Measurements from ENCODE around the gene CUL2.
"Not testable (repeated sequence)": the region's sequence is repeated elsewhere in the genome, so short reads cannot be mapped to it uniquely, and the experiment has no call there.

CUL2 gene

DNA sequence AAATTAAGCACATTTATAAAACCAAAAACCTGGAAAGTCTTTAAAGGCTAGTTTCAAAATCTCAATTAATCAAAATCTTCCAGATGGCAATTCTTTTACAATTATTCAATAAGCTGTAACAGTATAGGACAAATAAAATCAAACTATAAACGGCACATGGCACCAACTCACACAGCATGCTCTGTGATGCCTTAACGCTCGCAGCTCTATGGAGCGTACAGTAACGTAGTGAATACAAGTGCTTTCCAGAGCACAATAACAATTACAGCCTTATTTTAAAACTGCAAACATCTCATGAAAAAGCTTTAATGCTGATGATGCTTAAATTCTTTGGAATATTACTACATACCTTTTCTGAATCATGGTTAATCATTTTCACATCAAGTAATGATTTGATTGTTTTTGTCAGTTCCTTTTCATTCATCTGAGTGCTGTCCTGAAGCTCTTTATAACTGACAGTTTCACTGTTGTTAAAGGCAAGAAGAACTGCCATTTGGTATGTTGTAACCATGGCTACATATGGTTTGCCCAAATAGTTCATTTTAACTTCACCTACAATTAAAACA, 74.2 kb downstream of the CUL2 start:
- no peak for DNase-seq

DNA sequence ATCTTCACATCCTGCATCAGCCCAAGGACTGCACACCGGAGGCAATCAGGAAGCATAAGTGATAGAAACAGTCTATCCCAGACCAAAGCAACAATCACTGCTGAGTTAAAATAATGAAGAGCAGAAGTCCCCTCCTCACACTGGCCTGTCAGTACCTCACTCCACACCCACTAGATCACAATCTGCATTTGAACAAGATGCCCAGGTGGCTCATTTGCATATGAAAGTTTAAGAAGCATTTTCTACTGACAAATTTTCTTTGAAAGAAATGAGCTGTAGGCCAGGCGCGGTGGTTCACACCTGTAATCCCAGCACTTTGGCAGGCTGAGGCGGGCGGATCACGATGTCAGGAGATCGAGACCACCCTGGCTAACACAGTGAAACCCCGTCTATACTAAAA, 77.4 kb downstream of the CUL2 start:
- no peak for DNase-seq

DNA sequence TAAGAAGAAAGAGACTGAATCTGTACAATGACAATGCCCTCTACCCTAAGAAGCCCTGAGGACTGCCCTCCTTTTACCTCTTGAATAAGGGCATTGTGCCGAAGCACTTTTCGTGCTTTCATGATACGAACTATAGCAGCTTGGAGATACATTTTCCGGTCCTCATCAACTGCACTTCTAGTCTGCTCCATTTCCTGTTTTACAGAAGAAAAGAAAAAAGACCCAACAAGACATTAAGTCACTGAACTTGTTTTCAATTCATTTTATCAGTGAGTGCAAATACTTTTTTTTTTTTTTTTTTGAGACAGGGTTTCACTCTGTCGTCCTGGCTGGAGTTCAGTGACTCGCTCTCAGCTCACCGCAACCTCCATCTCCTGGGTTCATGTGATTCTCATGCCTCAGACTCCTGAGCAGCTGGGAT, 78.4 kb downstream of the CUL2 start:
- no peak for DNase-seq

DNA sequence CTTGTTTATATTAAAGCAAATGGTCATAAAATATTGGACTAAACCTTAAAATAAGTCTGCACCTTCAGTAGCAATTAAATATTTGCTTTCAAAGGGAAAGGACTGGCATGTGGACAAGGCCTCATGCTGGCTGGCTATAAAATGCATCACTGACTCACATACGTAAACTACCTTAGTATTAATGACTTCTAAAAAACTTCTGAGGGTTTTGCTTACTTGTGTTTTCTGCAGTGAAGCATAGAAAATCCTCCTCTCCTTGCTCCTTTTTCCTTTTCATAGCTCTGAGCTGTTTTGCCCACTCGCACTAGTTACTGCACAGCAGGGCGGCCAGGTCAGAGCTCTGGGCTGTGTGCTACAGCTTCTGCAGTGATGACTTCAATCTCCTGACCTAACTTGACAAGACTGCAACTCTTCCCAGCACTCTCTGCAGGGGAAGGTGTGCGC, 82.3 kb downstream of the CUL2 start:
- DNase-seq: no peak

DNA sequence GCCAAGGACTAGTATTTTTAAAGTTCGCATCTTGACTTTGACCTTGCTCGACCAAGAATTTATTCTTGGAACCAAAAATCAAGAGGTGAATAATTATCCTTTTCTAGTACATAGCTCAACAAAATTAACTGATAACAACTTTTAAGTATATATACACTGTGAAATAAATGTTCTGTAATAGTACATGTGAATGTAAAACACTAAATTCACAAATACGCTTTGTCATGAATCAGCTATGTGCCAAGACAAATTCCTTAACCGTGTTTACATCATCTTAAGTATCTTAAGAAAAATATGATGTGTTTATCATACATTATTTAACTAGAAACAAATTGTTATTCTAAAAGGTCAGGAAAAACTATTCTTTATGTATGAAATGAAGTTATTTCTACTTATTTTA, 83.3 kb downstream of the CUL2 start:
- DNase-seq: no peak

DNA sequence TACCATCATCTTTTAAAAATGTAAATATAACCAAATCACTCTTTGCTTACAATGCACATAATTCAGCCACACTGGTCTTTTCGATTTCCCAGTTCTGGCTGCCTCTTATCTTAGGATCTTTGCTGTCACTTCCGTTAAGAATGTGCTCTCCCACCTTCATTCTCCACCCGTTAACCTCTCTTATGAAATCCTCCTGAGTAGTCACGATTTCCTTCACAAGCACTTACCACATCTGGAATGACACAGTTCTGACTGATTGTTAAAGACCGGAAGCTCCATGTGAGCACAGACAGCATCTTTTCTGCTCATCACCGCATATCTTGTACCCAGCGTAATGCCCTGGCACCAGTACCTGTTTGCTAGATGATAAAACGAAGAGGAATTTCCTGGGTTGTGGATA, 84.3 kb downstream of the CUL2 start:
- DNase-seq: no peak

DNA sequence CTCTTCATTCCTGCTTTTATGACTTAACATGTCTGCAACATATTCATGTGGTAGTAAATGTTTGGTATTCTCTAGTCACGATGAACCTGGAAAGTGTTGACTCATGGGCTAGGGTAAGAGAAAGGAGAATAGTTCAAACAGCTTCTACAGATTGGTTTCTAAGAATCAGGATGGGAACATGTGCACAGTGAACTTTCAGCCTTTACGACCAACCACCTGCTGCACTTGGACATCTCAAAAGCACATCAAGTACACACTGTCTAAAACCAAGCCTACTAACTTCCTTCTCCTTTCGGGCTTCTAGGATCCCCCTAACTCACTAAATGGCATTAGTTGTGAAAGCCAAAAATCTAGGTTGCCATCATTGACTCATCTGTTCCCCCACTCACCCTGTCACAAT, 85.5 kb downstream of the CUL2 start:
- DNase-seq: no peak

DNA sequence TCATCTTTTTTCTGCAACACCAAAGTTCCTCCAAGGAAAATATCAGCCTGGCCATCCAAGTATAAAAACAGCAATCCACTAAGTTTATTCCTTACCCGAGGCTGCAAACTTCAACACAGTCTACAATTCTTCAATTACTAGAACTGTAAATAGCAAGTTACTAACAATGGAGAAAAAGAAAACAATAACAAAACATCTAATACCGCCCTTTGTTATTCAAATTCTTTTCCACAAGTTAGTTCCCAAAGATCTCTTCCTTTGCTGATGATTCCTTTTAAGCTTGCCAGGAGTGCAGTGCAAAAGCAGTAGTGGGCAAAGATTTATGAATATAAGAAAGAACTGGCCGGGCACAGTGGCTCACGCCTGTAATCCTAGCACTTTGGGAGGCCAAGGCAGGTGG, 86.2 kb downstream of the CUL2 start:
- DNase-seq: no peak

DNA sequence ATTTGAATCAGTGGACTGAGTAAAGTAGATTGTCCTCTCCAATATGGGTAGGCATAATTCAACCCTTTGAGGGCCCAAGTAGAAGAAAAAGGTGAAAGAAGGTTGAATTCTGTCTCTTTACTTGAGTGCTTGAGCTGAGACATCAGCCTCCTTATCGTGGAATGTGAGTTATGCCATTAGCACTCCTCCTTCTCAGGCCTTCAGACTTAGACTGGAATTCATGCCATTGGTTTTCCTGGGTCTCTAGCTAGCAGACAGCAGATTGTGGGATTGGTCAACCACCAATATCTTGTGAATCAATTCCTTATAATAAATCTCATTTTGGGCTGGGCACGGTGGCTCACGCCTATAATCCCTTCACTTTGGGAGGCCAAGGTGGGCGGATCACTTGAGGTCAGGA, 89.2 kb downstream of the CUL2 start:
- DNase-seq: no peak

DNA sequence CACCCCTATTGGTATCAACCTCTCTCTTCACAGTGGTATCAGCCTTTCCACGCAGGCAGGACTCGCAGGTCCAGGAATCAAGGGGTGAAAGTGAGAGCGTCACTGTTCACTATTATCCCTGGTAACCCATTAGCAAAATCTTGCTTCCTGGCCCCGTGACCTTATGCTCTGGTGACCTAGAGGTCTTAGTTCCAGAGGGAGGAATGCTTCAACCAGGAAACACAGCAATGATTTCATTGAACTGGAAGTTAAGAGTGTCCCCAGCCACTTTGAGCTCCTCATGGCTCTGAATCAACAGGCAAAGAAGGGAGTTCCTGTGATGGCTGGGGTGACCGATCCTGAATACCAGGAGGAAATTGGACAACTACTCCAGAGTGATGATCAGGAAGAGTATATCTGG, 90.6 kb downstream of the CUL2 start:
- no peak for DNase-seq

DNA sequence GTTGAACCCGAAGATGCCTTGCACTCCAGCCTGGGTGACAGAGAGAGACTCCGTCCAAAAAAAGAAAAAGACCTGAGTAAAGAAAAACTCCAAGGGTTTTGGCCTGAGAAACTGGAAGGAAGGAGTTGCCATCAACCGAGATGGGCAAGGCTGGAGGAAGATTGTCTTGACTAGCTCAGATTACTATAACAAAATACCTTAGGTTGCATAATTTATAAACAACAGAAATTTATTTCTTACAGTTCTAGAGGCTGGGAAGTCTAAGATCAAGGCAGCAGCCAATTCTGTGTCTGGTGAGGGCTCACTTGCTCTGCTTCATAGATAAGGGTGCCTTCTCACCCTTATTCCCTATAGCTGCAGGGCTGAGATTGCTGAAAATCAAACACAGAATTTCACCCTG, 91.2 kb downstream of the CUL2 start:
- no peak for DNase-seq

DNA sequence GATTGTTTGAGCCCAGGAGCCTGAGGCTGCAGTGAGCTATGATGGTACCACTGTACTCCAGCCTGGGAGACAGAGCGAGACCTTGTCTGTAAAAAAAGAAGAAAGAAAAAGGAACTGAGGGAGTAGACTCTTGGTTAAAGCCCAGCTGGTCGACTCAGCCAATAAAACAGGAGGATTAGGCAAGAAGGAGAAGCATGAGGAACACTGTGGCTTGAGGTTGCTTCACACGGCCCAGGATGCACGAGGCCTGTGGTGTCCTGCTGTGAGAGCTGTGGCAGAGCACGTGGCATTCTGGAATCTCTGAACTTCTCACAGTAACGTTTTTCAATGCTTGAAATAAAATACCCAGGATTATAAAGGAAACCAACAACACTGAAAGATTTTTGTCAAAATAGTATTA, 93.3 kb downstream of the CUL2 start:
- DNase-seq: no peak

DNA sequence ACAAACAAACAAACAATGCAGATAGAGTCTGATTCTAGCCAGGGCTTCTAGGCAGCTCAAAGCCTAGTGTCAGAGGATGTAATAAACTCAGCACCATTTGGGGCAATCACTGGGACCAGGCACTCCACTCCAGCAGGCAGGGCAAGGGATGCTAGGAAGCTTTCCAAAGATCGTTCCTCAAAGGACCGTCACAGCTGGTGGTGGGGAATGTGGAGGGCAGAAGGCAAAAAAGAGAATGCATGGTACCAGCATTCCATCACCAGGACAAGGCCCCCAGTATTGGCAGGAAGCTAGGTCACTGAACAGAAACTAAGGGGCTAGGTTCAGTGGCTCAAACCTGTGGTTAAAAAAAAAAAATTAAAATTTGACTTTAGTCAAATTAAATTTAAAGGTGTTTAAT, 94.2 kb downstream of the CUL2 start:
- no peak for DNase-seq

DNA sequence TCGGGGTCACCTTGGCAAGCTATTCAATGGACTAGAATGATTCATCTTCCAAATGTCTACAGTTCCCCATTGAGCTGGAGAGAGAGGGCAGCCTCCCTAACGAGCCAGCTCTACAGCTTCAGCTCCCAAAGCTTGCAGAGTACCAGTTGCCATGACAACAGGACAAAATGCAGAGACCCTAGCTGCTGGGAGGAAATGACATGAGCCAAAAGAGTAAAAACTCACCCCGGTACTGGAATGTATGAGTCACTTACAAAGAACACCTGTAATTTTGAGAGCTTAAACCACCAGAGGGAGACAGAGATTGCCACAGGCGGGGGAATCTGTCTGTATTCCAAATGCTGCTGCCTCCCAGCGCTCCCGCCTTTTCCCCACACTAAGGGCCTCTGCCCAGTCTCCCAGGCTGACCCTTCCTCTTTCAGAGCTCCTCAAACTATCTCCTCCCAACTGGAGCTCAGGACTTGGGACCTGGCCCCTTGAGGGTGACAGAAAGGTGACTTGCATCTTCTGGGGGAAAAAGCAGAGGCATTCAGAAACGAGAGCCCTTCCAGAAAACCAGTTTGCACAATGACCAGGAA, 95.5 kb downstream of the CUL2 start:
- DNase-seq: peak; percentile 50

DNA sequence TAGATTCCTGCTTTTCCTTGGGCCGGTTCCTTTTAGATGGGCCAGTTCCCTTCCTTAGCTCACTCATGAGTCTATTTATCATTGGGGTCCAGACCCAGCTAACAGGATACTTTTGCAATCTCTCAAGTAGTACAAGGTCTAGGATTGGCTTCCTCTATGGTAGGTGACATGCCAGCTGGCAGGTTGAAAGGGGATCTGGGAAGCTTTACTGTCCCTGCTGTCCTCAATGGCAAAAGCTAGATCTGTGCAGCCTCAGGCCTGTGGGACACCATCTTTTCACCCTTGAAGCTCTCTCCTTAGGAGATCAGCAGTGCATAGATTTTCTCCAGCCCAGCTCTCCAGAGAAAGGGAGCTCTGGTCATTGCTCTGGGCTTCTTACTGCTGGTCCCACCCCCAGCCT, 96.4 kb downstream of the CUL2 start:
- DNase-seq: no peak

DNA sequence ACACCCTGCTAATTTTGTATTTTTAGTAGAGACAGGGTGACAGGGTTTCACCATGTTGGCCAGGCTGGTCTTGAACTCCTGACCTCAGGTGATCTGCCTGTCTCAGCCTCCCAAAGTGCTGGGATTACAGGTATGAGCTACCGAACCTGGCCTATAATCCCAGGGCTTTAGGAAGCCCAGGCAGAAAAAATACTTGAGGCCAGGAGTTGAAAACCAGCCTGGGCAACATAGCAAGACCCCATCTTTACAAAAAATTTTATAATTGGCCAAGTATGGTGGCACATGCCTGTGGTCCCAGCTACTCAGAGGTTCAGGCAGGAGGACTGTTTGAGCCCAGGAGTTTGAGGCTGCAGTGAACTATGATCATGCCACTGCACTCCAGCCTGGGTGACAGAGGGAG, 99.0 kb downstream of the CUL2 start:
- DNase-seq: not testable (repeated sequence)

DNA sequence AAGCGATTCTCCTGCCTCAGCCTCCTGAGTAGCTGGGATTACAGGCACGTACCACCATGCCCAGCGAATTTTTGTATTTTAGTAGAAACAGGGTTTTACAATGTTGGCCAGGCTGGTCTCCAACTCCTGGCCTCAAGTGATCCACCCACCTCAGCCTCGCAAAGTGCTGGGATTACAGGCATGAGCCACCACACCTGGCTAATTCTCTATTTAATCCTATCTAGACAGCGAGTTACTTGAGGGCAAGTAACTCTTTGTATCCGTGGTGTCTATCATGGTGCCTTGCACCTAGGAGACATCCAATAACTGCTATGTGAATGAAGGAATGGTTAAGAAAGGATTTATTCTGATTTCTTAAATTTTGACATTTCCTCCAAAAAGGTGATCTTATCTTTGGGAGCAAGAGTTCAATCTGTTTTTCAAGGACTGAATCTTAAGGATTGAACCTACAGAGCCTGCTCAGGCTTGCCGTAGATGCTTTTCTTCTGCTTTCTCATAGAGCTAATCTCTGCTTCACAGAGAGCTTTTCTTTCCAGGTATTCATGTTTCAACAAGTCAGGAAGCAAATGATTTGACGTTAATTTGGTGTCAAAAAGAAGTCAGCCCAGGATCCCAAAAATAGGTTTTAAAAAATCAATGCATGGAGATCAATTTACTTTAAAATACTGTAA, 101.6 kb downstream of the CUL2 start:
- DNase-seq: no peak

DNA sequence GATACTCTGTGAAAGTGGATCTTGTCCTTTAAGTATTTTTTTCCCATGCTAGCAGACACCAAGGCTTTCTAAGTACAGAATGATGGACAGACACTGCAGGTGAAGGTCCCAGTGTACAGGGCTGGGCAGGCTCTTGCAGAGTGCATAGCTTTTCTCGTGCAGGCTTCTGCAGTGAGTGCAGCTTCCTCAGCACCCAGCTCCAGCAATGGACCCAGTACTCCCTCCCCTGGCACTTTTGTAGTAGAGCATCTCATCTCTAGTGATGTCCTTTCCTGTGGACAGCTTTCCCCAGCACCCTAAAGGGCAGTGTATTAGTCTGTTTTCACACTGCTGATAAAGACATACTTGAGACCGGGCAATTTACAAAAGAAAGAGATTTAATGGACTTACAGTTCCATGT, 104.3 kb downstream of the CUL2 start:
- peak; percentile 1 for DNase-seq

DNA sequence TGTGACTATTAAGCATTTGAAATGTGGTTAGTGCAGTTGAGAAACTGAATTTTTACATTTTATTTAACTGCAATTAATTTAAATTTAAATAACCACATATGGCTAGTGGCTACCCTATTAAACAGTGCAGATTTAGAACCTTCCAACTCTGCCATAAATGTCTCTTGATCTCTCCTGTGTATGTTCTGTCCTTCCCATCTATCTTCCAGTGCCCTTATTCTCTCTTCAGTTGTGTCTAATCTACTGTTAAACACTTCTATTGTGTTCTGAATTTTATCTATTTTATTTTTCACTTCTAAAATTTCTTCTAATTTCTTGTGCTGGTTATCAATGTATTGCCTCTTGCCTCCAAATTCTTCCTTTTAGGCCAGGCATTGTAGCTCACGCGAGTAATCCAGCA, 105.0 kb downstream of the CUL2 start:
- DNase-seq: no peak

DNA sequence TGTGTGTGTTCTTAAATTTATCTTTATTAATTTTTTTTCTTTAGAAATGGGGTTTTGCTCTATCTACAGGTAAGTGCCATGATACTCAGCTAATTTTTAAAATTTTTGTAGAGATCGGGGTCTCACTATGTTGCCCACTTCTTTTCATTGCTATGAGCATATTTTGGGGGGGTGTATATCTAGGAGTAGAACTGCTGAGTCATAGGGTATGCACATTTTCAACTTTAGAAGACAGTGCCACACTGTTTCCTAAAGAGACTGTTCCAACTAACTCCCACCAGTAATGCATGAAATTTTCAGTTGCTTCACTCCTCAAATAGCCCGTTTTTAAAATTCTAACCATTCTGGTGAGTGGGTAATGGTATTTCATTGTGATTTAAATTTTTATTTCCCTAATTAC, 108.3 kb downstream of the CUL2 start:
- no peak for DNase-seq

DNA sequence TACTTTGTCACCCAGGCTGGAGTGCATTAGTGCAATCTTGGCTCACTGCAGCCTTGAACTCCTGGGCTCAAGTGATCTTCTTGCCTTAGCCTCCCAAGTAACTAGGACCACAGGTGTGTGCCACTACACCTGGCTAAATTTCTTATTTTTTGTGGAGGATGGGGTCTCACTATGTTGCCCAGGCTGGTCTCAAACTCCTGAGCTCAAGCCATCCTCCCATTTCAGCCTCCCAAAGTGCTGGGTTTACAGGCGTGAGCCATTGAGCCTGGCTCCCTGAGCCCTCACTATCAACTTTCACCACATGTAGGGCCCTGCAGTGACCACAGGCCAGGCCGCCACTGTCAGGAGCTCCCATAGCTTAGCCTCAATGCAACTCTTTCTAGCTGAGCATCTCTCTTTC, 110.2 kb downstream of the CUL2 start:
- DNase-seq: no peak

DNA sequence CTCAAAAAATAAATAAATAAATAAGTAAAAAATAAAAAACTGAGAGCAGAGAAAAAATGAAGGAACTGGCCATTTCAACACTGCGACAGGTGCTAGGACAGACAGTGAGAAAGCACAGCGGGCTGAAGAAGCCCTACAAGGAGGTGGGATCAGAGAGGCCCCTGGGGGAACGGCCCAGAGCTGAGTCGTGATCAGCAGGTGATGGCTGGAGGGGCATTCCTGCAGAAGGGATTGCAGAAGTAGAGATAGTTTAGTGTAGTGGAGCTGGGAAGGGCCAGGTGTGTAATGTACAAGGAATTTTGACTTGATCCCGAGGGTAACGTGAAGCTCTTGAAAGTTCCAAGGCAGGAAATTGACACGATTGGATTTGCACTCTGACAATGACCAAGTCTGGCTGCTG, 112.1 kb downstream of the CUL2 start:
- DNase-seq: no peak

DNA sequence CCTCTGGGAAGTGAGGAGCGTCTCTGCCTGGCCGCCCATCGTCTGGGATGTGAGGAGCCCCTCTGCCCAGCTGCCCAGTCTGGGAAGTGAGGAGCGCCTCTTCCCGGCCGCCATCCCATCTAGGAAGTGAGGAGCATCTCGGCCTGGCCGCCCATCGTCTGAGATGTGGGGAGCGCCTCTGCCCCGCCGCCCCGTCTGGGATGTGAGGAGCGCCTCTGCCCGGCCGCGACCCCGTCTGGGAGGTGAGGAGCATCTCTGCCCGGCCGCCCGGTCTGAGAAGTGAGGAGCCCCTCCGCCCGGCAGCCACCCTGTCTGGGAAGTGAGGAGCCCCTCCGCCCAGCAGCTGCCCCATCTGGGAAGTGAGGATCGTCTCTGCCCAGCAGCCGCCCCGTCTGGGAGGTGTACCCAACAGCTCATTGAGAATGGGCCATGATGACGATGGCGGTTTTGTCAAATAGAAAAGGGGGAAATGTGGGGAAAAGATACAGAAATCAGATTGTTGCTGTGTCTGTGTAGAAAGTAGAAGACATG, 113.7 kb downstream of the CUL2 start:
- DNase-seq: not testable (repeated sequence)

DNA sequence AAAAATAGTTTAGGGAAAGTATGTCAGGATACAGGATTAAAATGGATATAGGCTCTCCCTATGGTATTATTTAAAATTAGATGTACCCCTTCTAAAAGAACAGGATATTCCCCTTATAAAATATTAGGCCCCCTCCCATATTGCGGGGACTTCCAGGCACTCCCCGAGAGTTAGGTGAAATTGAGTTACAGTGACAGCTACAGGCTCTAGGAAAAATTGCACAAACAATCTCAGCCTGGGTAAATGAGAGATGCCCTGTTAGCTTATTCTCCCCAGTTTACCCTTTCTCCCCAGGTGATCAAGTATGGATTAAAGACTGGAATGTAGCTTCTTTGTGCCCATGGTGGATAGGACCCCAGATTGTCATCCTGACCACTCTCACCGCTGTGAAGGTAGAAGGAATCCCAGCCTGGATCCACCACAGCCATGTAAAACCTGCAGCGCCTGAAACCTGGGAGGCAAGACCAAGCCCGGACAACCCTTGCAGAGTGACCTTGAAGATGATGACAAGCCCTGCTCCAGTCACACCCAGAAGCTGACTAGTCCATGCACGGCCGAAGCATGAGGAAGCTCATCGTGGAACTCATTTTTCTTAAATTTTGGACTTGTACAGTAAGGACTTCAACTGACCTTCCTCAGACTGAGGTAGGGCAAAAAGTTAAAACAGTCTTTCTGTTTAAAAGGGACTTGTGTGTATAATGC, 115.6 kb downstream of the CUL2 start:
- DNase-seq: not testable (repeated sequence)

All from SHP77 treated with DMSO at 0.1 percent for 48 hours (cell line).